Mesodermal cell (in vitro differentiated cells): ENCODE results near the gene WTAP.
"Not testable (repeated sequence)": the region's sequence is repeated elsewhere in the genome, so short reads cannot be mapped to it uniquely, and the experiment has no call there.

Source experiments
- H3K27ac ChIP-seq: 2 replicates; pipeline ENCODE4 v1.7.0; 2013; ENCODE audit warnings: mild to moderate bottlenecking, low read depth, low read length, moderate library complexity; ENCODE audit not compliant: severe bottlenecking
- H3K36me3 ChIP-seq: 2 replicates; pipeline ENCODE4 v1.7.1; 2013; ENCODE audit warnings: mild to moderate bottlenecking, low read length, moderate library complexity; ENCODE audit not compliant: control insufficient read depth, insufficient read depth
- H3K4me1 ChIP-seq: one replicate; pipeline ENCODE4 v1.7.1; 2013; ENCODE audit warnings: mild to moderate bottlenecking, low read length; ENCODE audit not compliant: insufficient read depth, control insufficient read depth, poor library complexity, severe bottlenecking
- H3K4me3 ChIP-seq: 2 replicates; pipeline ENCODE4 v1.7.0; 2013; ENCODE audit warnings: low read length, control low read depth, mild to moderate bottlenecking; ENCODE audit not compliant: insufficient read depth, poor library complexity, severe bottlenecking; ENCODE audit errors: extremely low read depth
- H3K9me3 ChIP-seq: 2 replicates; pipeline ENCODE4 v1.7.1; 2013; ENCODE audit warnings: mild to moderate bottlenecking, low read length, moderate library complexity; ENCODE audit not compliant: control insufficient read depth
- WGBS, 2 experiments: methylation state at CpG; one replicate each; pipeline ENCODE4 v1.1.5; 2013; ENCODE audit warnings: missing lambda C conversion rate in 2 of 2; ENCODE audit not compliant: insufficient coverage in 2 of 2; 5-methylcytosine and 5-hydroxymethylcytosine counted together

Gene WTAP

GRCh38 chr6:159716247-159717096, 10.8 kb upstream of the WTAP start:
- no peak overlapping the region for H3K27ac ChIP-seq
- 100% methylated on average over 1 to 2 of the region's 5 CpGs for WGBS, 2 experiments

GRCh38 chr6:159718634-159719033, 8.7 kb upstream of the WTAP start:
- Histone ChIP-seq H3K36me3 (peaks cover 14% of the 10 kb centered on the region), H3K27ac (no peak overlapping the region), H3K9me3 (peaks cover 6% of the 10 kb centered on the region), H3K4me1 (no peaks in the 10 kb centered on the region), H3K4me3 (no peak overlapping the region)
- WGBS, 2 experiments, result 80 to 93% methylated on average over 3 of the region's 3 CpGs

More at GRCh38 chr6:159716247-159717096, 10.8 kb upstream of the WTAP start:
- H3K4me1 ChIP-seq, result no peaks in the 10 kb centered on the region
- peaks cover 3% of the 10 kb centered on the region for H3K36me3 ChIP-seq
- H3K9me3 ChIP-seq, result no peaks in the 10 kb centered on the region
- no peak overlapping the region for H3K4me3 ChIP-seq

- no peaks in the 10 kb centered on the region for H3K4me1 ChIP-seq
- no peak overlapping the region for H3K4me3 ChIP-seq
- H3K36me3 ChIP-seq, result peaks cover 20% of the 10 kb centered on the region
- H3K9me3 ChIP-seq, result peaks cover 6% of the 10 kb centered on the region
- WGBS, 2 experiments, result 89 to 96% methylated on average over 4 to 7 of the region's 7 CpGs
- no peak overlapping the region for H3K27ac ChIP-seq
These were observed 8.0 kb upstream of the WTAP start for GRCh38 chr6:159719287-159719686.

GRCh38 chr6:159720708-159721107, 6.6 kb upstream of the WTAP start:
- Histone ChIP-seq H3K4me3 (no peak overlapping the region), H3K4me1 (no peaks in the 10 kb centered on the region), H3K36me3 (peaks cover 29% of the 10 kb centered on the region), H3K9me3 (peaks cover 6% of the 10 kb centered on the region), H3K27ac (no peak overlapping the region)
- 75% methylated on average over 4 of the region's 7 CpGs; no CpG with 5 or more reads in 1 of the 2 experiments for WGBS, 2 experiments

GRCh38 chr6:159721981-159722380, 5.3 kb upstream of the WTAP start:
- H3K4me3 ChIP-seq, H3K9me3 ChIP-seq, H3K27ac ChIP-seq, H3K4me1 ChIP-seq: not testable (repeated sequence)
- WGBS, 2 experiments, result 97 to 100% methylated on average over 2 of the region's 3 CpGs
- H3K36me3 ChIP-seq, result peaks cover 27% of the 10 kb centered on the region

GRCh38 chr6:159722655-159723054, 4.7 kb upstream of the WTAP start:
- Histone ChIP-seq H3K36me3 (peaks cover 27% of the 10 kb centered on the region), H3K9me3 (peaks cover 6% of the 10 kb centered on the region), H3K4me3 (no peak overlapping the region), H3K27ac (no peak overlapping the region), H3K4me1 (no peaks in the 10 kb centered on the region)

- Histone ChIP-seq H3K4me1 (no peaks in the 10 kb centered on the region), H3K9me3 (peaks cover 6% of the 10 kb centered on the region), H3K36me3 (peaks cover 27% of the 10 kb centered on the region), H3K4me3 (no peak overlapping the region), H3K27ac (no peak overlapping the region)
- WGBS, 2 experiments, result 100% methylated on average over 1 of the region's 2 CpGs
These were observed 4.0 kb upstream of the WTAP start for GRCh38 chr6:159723259-159723658.

GRCh38 chr6:159724778-159725177, 2.5 kb upstream of the WTAP start:
- WGBS, 2 experiments, result 81 to 100% methylated on average over 1 to 3 of the region's 4 CpGs

GRCh38 chr6:159725208-159725607, 2.1 kb upstream of the WTAP start:
- WGBS, 2 experiments, result 92 to 100% methylated on average over 2 to 3 of the region's 3 CpGs
- H3K4me3 ChIP-seq, H3K9me3 ChIP-seq, H3K27ac ChIP-seq, H3K4me1 ChIP-seq: not testable (repeated sequence)
- peaks cover 33% of the 10 kb centered on the region for H3K36me3 ChIP-seq

More at GRCh38 chr6:159724778-159725177, 2.5 kb upstream of the WTAP start:
- no peak overlapping the region for H3K27ac ChIP-seq
- no peaks in the 10 kb centered on the region for H3K4me1 ChIP-seq
- H3K9me3 ChIP-seq, result peaks cover 6% of the 10 kb centered on the region
- H3K36me3 ChIP-seq, result peaks cover 30% of the 10 kb centered on the region
- H3K4me3 ChIP-seq, result no peak overlapping the region

- Histone ChIP-seq H3K9me3 (peaks cover 6% of the 10 kb centered on the region), H3K27ac (peak overlapping the region; percentile 97), H3K36me3 (peaks cover 45% of the 10 kb centered on the region), H3K4me1 (no peaks in the 10 kb centered on the region), H3K4me3 (peak overlapping the region; percentile 84)
- WGBS, 2 experiments, result 0 to 2% methylated on average over 27 to 30 of the region's 30 CpGs
These were observed 920 bp upstream of the WTAP start for GRCh38 chr6:159726255-159726917.
